Keratinocyte (primary cell): Measurements from ENCODE around the gene BBX.

Experiments used
- EZH2 ChIP-seq: IDR thresholded peaks from one replicate; pipeline ENCODE4 v1.6.1; 2012; ENCODE audit warnings: inconsistent platforms, mild to moderate bottlenecking, low read length, moderate library complexity
- TF ChIP-seq, protein P1 (sequence below), 3 experiments: IDR thresholded peaks in 1 of 3; conservative IDR thresholded peaks in 1 of 3; optimal IDR thresholded peaks in 1 of 3; 2 replicates in 2 of 3; 3 replicates in 1 of 3; pipeline versions ENCODE3 to v1.5.1; 2011; ENCODE audit warnings: low read length in 3 of 3, mild to moderate bottlenecking in 3 of 3, moderate library complexity in 2 of 3, control low read depth in 1 of 3, inconsistent platforms in 1 of 3; ENCODE audit not compliant: insufficient read depth in 2 of 3; ENCODE audit errors: extremely low read depth in 1 of 3

- no peak for TF ChIP-seq EZH2
- TF ChIP-seq, protein P1, sequence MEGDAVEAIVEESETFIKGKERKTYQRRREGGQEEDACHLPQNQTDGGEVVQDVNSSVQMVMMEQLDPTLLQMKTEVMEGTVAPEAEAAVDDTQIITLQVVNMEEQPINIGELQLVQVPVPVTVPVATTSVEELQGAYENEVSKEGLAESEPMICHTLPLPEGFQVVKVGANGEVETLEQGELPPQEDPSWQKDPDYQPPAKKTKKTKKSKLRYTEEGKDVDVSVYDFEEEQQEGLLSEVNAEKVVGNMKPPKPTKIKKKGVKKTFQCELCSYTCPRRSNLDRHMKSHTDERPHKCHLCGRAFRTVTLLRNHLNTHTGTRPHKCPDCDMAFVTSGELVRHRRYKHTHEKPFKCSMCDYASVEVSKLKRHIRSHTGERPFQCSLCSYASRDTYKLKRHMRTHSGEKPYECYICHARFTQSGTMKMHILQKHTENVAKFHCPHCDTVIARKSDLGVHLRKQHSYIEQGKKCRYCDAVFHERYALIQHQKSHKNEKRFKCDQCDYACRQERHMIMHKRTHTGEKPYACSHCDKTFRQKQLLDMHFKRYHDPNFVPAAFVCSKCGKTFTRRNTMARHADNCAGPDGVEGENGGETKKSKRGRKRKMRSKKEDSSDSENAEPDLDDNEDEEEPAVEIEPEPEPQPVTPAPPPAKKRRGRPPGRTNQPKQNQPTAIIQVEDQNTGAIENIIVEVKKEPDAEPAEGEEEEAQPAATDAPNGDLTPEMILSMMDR (optimal IDR thresholded peaks at IDR 0.05 in 1 of 3, IDR thresholded peaks at IDR 0.05 in 1 of 3, conservative IDR thresholded peaks at IDR 0.05 in 1 of 3; ENCODE audit: extremely low read depth in 1 of 3, insufficient read depth in 2 of 3, low read length in 3 of 3) = no peak
Observed at GRCh38 chr3:107745354-107745753, 222.6 kb downstream of the BBX start.
